ENCODE measurements around the gene ZBTB8OS.

ZBTB8OS gene

GRCh38 chr1:32622806-32623681 lies 27.3 kb downstream of the ZBTB8OS start:
- Histone ChIP-seq H3K9me3 (ENCODE audit: low read length) (no peaks in the 10 kb centered on the region), H3K27me3 (ENCODE audit: control insufficient read depth in 1 of 2, insufficient read depth in 2 of 2, low read length in 2 of 2) (no peaks in the 10 kb centered on the region), H3K4me1 (ENCODE audit: insufficient read depth, low read length) (no peaks in the 10 kb centered on the region), H3K4me3 (ENCODE audit: low read depth in 1 of 2, low read length in 2 of 2) (no peak overlapping the region), H3K36me3 (ENCODE audit: insufficient read depth, low read length) (peaks cover 6% of the 10 kb centered on the region), H3K27ac (ENCODE audit: low read depth, low read length) (no peak overlapping the region), H3K9ac (ENCODE audit: low read length) (no peak overlapping the region)

GRCh38 chr1:32622205-32622604 lies 28.1 kb downstream of the ZBTB8OS start:
- Histone ChIP-seq H3K36me3 (ENCODE audit: insufficient read depth, low read length) (peaks cover 4% of the 10 kb centered on the region), H3K9me3 (ENCODE audit: low read length) (no peaks in the 10 kb centered on the region), H3K4me1 (ENCODE audit: insufficient read depth, low read length) (no peaks in the 10 kb centered on the region), H3K27ac (ENCODE audit: low read depth, low read length) (no peak overlapping the region), H3K4me3 (ENCODE audit: low read depth in 1 of 2, low read length in 2 of 2) (no peak overlapping the region), H3K9ac (ENCODE audit: low read length) (no peak overlapping the region), H3K27me3 (ENCODE audit: control insufficient read depth in 1 of 2, insufficient read depth in 2 of 2, low read length in 2 of 2) (no peaks in the 10 kb centered on the region)

- Histone ChIP-seq H3K27me3 (ENCODE audit: control insufficient read depth in 1 of 2, insufficient read depth in 2 of 2, low read length in 2 of 2) (no peaks in the 10 kb centered on the region), H3K36me3 (ENCODE audit: insufficient read depth, low read length) (no peaks in the 10 kb centered on the region), H3K9me3 (ENCODE audit: low read length) (no peaks in the 10 kb centered on the region), H3K9ac (ENCODE audit: low read length) (no peak overlapping the region), H3K4me1 (ENCODE audit: insufficient read depth, low read length) (no peaks in the 10 kb centered on the region), H3K4me3 (ENCODE audit: low read depth in 1 of 2, low read length in 2 of 2) (no peak overlapping the region), H3K27ac (ENCODE audit: low read depth, low read length) (no peak overlapping the region)
Observed at GRCh38 chr1:32619701-32620485, 30.5 kb downstream of the ZBTB8OS start.

GRCh38 chr1:32618673-32619221 lies 31.6 kb downstream of the ZBTB8OS start:
- Histone ChIP-seq H3K27me3 (ENCODE audit: control insufficient read depth in 1 of 2, insufficient read depth in 2 of 2, low read length in 2 of 2) (no peaks in the 10 kb centered on the region), H3K4me3 (ENCODE audit: low read depth in 1 of 2, low read length in 2 of 2) (no peak overlapping the region), H3K27ac (ENCODE audit: low read depth, low read length) (no peak overlapping the region), H3K36me3 (ENCODE audit: insufficient read depth, low read length) (no peaks in the 10 kb centered on the region), H3K4me1 (ENCODE audit: insufficient read depth, low read length) (no peaks in the 10 kb centered on the region), H3K9ac (ENCODE audit: low read length) (no peak overlapping the region), H3K9me3 (ENCODE audit: low read length) (no peaks in the 10 kb centered on the region)

- Histone ChIP-seq H3K36me3 (ENCODE audit: insufficient read depth, low read length) (no peaks in the 10 kb centered on the region), H3K9me3 (ENCODE audit: low read length) (no peaks in the 10 kb centered on the region), H3K9ac (ENCODE audit: low read length) (no peak overlapping the region), H3K4me1 (ENCODE audit: insufficient read depth, low read length) (no peaks in the 10 kb centered on the region), H3K27me3 (ENCODE audit: control insufficient read depth in 1 of 2, insufficient read depth in 2 of 2, low read length in 2 of 2) (no peaks in the 10 kb centered on the region), H3K27ac (ENCODE audit: low read depth, low read length) (no peak overlapping the region), H3K4me3 (ENCODE audit: low read depth in 1 of 2, low read length in 2 of 2) (no peak overlapping the region)
Observed at GRCh38 chr1:32613472-32613871, 36.9 kb downstream of the ZBTB8OS start.

GRCh38 chr1:32612189-32612881 lies 38.0 kb downstream of the ZBTB8OS start:
- H3K4me3 ChIP-seq (ENCODE audit: low read depth in 1 of 2, low read length in 2 of 2) = peak overlapping the region; percentile 28 to 64
- H3K9me3 ChIP-seq (ENCODE audit: low read length) = no peaks in the 10 kb centered on the region
- no peaks in the 10 kb centered on the region for H3K4me1 ChIP-seq (ENCODE audit: insufficient read depth, low read length)
- H3K9ac ChIP-seq (ENCODE audit: low read length) = no peak overlapping the region
- H3K27ac ChIP-seq (ENCODE audit: low read depth, low read length) = no peak overlapping the region
- no peaks in the 10 kb centered on the region for H3K27me3 ChIP-seq (ENCODE audit: control insufficient read depth in 1 of 2, insufficient read depth in 2 of 2, low read length in 2 of 2)
- no peaks in the 10 kb centered on the region for H3K36me3 ChIP-seq (ENCODE audit: insufficient read depth, low read length)

GRCh38 chr1:32611859-32612188 lies 38.5 kb downstream of the ZBTB8OS start:
- Histone ChIP-seq H3K27ac (ENCODE audit: low read depth, low read length) (no peak overlapping the region), H3K9me3 (ENCODE audit: low read length) (no peaks in the 10 kb centered on the region), H3K36me3 (ENCODE audit: insufficient read depth, low read length) (no peaks in the 10 kb centered on the region), H3K4me3 (ENCODE audit: low read depth in 1 of 2, low read length in 2 of 2) (peak overlapping the region; percentile 28 to 64), H3K9ac (ENCODE audit: low read length) (no peak overlapping the region), H3K4me1 (ENCODE audit: insufficient read depth, low read length) (no peaks in the 10 kb centered on the region), H3K27me3 (ENCODE audit: control insufficient read depth in 1 of 2, insufficient read depth in 2 of 2, low read length in 2 of 2) (no peaks in the 10 kb centered on the region)

- Histone ChIP-seq H3K4me3 (ENCODE audit: low read depth in 1 of 2, low read length in 2 of 2) (no peak overlapping the region), H3K27ac (ENCODE audit: low read depth, low read length) (no peak overlapping the region), H3K4me1 (ENCODE audit: insufficient read depth, low read length) (no peaks in the 10 kb centered on the region), H3K27me3 (ENCODE audit: control insufficient read depth in 1 of 2, insufficient read depth in 2 of 2, low read length in 2 of 2) (no peaks in the 10 kb centered on the region), H3K36me3 (ENCODE audit: insufficient read depth, low read length) (no peaks in the 10 kb centered on the region), H3K9ac (ENCODE audit: low read length) (no peak overlapping the region), H3K9me3 (ENCODE audit: low read length) (no peaks in the 10 kb centered on the region)
Observed at GRCh38 chr1:32609180-32609579, 41.2 kb downstream of the ZBTB8OS start.

GRCh38 chr1:32606565-32607371 lies 43.6 kb downstream of the ZBTB8OS start:
- H3K36me3 ChIP-seq (ENCODE audit: insufficient read depth, low read length) = no peaks in the 10 kb centered on the region
- H3K4me3 ChIP-seq (ENCODE audit: low read depth in 1 of 2, low read length in 2 of 2) = no peak overlapping the region
- H3K9me3 ChIP-seq (ENCODE audit: low read length) = no peaks in the 10 kb centered on the region
- H3K4me1 ChIP-seq (ENCODE audit: insufficient read depth, low read length) = no peaks in the 10 kb centered on the region
- H3K27me3 ChIP-seq (ENCODE audit: control insufficient read depth in 1 of 2, insufficient read depth in 2 of 2, low read length in 2 of 2) = no peaks in the 10 kb centered on the region
- H3K27ac ChIP-seq (ENCODE audit: low read depth, low read length) = no peak overlapping the region
- H3K9ac ChIP-seq (ENCODE audit: low read length) = no peak overlapping the region

- no peaks in the 10 kb centered on the region for H3K36me3 ChIP-seq (ENCODE audit: insufficient read depth, low read length)
- H3K4me1 ChIP-seq (ENCODE audit: insufficient read depth, low read length) = no peaks in the 10 kb centered on the region
Observed at GRCh38 chr1:32605711-32606424, 44.5 kb downstream of the ZBTB8OS start.

More at GRCh38 chr1:32605711-32606424, 44.5 kb downstream of the ZBTB8OS start:
- Histone ChIP-seq H3K27me3 (ENCODE audit: control insufficient read depth in 1 of 2, insufficient read depth in 2 of 2, low read length in 2 of 2) (no peaks in the 10 kb centered on the region), H3K4me3 (ENCODE audit: low read depth in 1 of 2, low read length in 2 of 2) (no peak overlapping the region), H3K9ac (ENCODE audit: low read length) (no peak overlapping the region), H3K27ac (ENCODE audit: low read depth, low read length) (no peak overlapping the region), H3K9me3 (ENCODE audit: low read length) (no peaks in the 10 kb centered on the region)

All from muscle layer of colon (tissue), 2 donors.